Skin epidermis (tissue), 12 donors: ENCODE data around the gene ELSPBP1.
"Not testable (repeated sequence)": the region's sequence is repeated elsewhere in the genome, so short reads cannot be mapped to it uniquely, and the experiment has no call there.

Experiments
- H3K27ac ChIP-seq, 21 experiments: fragments of 200-600 bp; sonication (generic) in 11 of 21; one replicate each; pipeline ENCODE4 v1.5.0; 2020; ENCODE audit warnings: mild to moderate bottlenecking in 3 of 21, inconsistent platforms in 2 of 21, moderate library complexity in 2 of 21
- H3K4me3 ChIP-seq, 7 experiments: fragments of 200-600 bp; sonication (generic) in 2 of 7; one replicate each; pipeline ENCODE4 v1.5.0; 2020; ENCODE audit warnings: inconsistent platforms in 2 of 7, mild to moderate bottlenecking in 2 of 7, moderate library complexity in 1 of 7

The ELSPBP1 gene

DNA sequence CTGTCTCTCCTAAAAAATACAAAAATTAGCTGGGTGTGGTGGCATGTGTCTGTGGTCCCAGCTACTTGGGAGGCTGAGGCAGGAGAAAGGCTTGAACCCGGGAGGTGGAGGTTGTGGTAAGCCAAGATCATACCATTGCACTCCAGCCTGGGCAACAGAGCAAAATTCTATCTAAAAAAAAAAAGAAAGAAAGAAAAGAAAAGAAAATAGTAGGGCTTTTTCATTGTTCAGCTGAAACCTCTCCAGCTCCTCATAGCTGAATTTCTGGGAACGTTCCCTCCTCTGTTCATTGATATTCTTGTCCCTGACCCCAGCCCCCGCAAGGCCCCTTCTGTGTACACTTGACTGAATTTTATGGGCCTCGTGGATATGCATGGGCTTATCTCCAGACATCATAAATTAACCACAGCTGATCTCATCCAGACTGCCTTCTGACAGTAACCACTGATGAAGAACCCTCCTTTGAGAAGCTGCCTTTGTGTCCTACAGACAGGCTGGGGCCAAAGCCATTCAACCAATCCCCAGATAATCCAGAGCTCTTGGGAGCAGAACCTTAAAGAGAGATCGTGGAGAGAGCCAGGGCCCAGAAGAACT is at the start of gene ELSPBP1:
TSS of gene ELSPBP1 (plus strand) at position 424 of the 594 bp plus-strand sequence. CDS start 14,036 bp downstream, outside the sequence.
- no peak within 1 kb of the TSS for H3K27ac ChIP-seq
- no peak within 1 kb of the TSS for H3K4me3 ChIP-seq

DNA sequence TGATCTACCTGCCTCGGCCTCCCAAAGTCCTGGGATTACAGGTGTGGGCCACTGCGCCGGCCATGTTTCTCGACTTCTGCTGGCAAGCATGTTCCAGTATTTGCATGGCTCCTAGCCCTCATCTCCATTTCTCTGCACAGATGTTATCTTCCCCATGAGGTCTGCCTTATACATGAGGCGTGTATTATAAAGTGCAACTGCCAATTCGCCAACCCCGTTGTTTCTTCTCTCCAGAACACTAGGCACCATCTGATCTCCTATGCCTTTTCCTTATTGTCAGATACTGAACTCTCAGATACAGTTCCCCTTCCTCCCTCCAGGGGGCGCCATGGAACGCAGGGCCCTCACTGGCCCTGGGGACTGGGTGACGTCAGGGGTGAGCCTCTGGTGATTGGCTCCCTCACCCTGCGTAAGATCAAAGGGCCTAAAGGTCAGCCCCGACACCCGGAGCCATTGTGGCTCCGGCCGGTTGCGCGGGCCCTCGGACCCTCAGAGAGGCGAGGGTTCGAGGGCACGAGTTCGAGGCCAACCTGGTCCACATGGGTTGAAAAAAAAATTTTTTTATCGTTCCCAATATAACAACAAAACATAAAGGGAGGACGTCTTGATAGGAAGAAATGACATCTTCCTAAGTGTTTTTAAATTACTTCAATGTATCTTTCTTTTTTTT is 44.4 kb upstream of the ELSPBP1 start:
- not testable (repeated sequence) for H3K27ac ChIP-seq, H3K4me3 ChIP-seq

DNA sequence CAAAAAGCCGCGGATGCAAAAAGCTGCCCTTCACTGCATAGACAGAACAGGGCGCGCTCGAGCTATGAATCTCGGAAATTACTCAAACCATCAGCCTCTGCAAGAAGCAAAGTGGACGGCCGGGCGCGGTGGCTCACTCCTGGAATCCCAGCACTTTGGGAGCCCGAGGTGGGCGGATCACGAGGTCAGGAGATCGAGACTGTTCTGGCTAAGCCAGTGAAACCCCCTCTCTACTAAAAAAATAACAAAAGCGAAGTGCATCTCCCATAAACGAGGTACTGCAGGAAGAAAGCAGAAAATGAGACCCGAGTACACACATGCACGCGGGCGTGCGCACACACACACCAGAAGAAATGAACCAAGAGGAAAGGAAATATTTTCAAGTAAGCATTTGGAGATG is 42.3 kb upstream of the ELSPBP1 start:
- H3K27ac ChIP-seq, H3K4me3 ChIP-seq: not testable (repeated sequence)

DNA sequence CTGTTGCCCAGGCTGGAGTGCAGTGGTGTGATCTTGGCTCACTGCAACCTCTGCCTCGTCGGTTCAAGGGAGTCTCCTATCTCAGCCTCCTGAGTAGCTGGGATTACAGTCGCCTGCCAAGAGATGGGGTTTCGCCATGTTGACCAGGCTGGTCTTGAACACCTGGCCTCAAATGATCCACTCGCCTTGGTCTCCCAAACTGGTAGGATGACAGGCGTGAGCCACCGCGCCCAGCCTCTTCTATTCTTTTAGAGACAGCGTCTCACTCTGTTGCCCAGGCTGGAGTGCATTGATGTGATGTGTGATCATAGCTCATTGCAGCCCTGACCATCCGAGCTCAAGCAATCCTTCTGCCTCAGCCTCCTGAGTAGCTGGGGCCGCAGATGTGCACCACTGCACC is 38.5 kb upstream of the ELSPBP1 start:
- H3K27ac ChIP-seq, H3K4me3 ChIP-seq: not testable (repeated sequence)

GRCh38 chr19:47973529-47973928 is 20.9 kb upstream of the ELSPBP1 start:
- H3K27ac ChIP-seq, result no peak overlapping the region

GRCh38 chr19:47991191-47991808 is 3.1 kb upstream of the ELSPBP1 start:
- no peak overlapping the region for H3K4me3 ChIP-seq
- H3K27ac ChIP-seq, result no peak overlapping the region

More at GRCh38 chr19:47973529-47973928, 20.9 kb upstream of the ELSPBP1 start:
- no peak overlapping the region for H3K4me3 ChIP-seq

DNA sequence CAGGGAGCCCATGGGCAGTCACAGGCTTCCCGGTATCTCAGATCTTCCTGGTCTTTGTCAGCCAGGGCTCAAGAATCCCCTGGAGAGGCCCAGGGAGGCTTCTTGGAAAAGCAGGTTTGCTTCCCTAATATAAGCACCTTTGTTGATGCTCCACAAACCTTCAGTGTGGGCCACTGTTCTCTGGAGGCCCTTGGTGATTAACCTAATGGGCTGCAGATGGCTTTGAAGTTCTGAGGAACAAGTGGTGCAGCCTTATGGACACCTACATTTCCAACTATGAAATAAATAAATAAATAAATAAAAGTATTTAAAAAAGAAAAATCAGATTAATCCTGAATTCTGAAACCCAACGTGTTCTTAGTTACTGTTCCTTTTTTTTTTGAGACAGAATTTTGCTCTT is 2.4 kb upstream of the ELSPBP1 start, which contains the start of gene BSPH1:
TSS of gene BSPH1 (minus strand) at position 101 of the 400 bp plus-strand sequence. CDS start at position 12, 89 bp downstream.
- H3K4me3 ChIP-seq, result no peak within 1 kb of the TSS
- no peak within 1 kb of the TSS for H3K27ac ChIP-seq

- Histone ChIP-seq H3K27ac (no peak overlapping the region), H3K4me3 (no peak overlapping the region)
These were observed 1.8 kb downstream of the ELSPBP1 start for GRCh38 chr19:47996230-47996727.

DNA sequence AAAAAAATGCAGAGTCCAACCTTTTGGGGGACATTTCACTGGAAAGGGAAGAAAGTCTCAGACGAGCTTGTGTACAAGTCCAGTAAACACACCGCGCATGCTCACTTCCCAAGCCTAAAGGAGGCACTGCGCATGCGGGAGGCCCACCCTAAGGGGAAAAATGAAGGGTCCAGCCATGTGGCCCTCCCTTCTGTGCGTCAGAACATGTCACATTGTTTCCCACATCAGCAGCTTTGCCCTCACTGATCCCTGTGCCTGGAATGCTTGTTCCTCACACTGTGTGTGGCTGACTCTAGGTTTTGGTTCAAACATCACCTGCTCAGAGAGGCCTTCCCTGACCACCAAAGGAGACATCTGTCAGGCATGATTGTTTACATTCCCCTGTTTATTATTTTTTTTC is 4.4 kb downstream of the ELSPBP1 start:
- Histone ChIP-seq H3K27ac (no peak overlapping the region), H3K4me3 (no peak overlapping the region)

- Histone ChIP-seq H3K4me3 (no peak overlapping the region), H3K27ac (no peak overlapping the region)
These were observed 6.4 kb downstream of the ELSPBP1 start for GRCh38 chr19:48000846-48001245.

DNA sequence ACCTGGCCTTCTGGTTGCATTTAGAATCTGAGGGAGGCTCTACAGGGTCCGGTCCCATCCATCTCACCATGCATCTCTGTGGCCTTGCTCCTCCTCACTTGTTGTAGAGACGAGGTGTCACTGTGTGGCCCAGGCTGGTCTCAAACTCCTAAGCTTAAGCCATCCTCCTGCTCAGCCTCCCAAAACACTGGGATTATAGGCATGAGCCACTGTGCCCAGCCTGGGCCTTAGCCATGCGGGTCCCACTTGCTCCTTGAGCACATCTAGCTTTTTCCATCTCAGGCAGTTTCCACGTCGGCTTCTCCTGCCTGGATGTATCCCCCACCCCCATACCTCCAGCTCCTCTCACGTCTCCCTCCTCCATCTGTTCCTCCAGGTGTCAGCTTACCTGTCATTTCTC is 9.8 kb downstream of the ELSPBP1 start:
- Histone ChIP-seq H3K4me3 (no peak overlapping the region), H3K27ac (no peak overlapping the region)

GRCh38 chr19:48006762-48007161 is 12.3 kb downstream of the ELSPBP1 start:
- Histone ChIP-seq H3K4me3 (no peak overlapping the region), H3K27ac (no peak overlapping the region)

DNA sequence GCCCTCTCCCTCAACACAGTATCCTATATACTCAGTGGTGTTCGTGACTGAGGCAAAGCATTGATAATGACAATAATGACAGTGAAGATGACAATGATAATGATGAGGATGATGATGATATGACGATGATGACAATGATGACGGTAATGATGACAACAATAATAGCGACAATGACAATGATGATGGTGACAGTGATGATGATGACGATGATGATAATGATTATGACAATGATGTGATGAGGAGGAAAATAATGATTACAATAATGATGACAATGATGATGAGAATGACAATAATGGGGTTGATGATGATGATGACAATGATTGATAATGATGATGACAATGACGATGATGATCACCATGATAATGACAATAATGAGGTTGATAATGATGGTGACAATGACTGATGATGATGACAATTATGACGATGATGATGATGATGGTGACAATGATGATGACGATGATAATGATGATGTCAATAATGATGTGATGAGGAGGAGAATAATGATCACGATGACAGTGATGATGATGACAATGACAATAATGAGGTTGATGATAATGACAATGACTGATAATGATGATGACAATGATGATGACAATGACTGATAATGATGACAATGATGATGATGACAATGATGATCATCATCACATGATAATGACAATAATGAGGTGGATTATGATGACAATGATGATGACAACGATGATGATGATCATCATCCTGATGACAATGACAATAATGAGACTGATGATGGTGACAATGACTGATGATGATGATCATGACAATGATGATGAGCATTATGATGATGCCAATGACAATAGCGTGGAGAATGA is 16.7 kb downstream of the ELSPBP1 start:
- H3K4me3 ChIP-seq, result no peak overlapping the region
- H3K27ac ChIP-seq, result no peak overlapping the region

DNA sequence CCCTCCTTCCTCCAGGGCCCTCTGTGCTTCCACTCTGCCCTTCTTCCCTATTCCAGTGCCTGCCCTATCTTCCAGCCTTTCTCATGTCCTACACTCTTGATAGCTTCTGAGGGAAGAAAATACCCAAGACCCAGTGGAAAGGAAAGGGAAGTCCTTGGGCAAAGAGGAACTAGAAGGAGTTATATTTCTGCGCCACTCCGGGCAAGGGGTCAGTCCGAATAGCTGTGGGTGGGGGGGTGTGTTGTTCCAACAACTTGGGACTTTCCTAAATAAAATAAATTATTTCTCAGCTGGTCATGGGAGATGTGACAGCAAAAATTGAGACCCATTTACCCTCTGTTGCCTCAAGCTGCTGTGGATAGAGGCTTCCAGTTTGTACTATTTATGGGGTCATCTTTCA is 26.3 kb downstream of the ELSPBP1 start:
- no peak overlapping the region for H3K27ac ChIP-seq

GRCh38 chr19:48023011-48023410 is 28.6 kb downstream of the ELSPBP1 start:
- no peak overlapping the region for H3K27ac ChIP-seq

More for the DNA sequence above, 26.3 kb downstream of the ELSPBP1 start:
- no peak overlapping the region for H3K4me3 ChIP-seq

DNA sequence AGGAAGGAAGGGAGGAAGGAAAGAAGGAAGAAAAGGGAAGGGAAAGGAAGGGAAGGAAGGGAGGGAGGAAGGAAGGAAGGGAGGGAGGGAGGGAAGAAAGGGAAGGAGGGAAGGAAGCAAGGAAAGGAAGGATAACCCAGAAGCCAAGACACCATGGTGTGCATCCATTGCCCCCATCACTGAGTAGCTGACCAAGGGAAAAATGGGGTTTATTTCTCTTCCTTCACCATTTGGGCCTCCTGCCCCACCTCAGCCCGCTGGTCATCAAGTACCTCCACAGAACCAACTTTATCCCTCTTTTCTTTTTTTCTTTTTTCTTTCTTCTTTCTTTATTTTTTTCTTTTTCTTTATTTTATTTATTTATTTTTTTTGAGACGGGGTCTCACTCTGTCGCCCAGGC is 29.1 kb downstream of the ELSPBP1 start:
- Histone ChIP-seq H3K4me3 (no peak overlapping the region), H3K27ac (no peak overlapping the region)

More at GRCh38 chr19:48023011-48023410, 28.6 kb downstream of the ELSPBP1 start:
- no peak overlapping the region for H3K4me3 ChIP-seq

DNA sequence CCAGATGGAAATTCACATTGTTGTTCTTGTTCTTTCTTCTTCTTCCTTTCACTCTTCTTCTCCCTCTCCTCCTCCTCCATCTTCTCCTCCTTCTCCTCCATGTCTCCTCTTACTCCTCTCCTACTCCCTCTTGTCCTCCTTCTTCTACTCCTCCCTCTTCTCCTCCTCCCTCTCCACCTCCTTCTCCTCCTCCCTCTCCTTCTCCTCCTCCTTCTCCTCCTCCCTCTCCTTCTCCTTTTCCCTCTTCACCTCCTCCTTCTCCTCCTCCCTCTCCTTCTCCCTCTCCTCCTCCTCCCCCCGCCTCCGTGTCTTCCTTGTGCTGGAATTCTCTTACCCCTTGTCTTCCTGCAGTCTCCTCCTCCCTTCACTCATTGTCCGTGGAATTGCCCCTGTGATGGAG is 31.0 kb downstream of the ELSPBP1 start:
- Histone ChIP-seq H3K27ac (no peak overlapping the region), H3K4me3 (no peak overlapping the region)

GRCh38 chr19:48029431-48029830 is 35.0 kb downstream of the ELSPBP1 start:
- Histone ChIP-seq H3K27ac (no peak overlapping the region), H3K4me3 (no peak overlapping the region)

DNA sequence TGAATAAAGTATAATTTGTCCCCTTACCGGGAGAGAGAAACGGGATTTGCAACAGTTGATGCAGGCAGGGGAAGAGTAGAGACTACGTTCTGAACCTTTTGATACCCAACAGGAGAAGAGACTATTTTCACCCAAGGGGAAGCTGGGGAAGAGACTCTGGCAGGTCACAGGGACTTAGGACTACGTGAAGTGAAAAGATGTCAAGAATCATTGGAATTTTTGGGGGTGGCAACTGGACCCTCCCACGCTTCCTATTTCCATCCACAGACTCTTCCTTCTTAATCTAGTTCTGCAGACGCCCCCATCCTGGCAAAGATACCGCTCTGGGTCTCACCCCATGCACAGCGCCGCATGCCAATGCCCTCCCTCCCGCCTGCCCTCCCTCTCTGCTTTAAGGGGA is 35.6 kb downstream of the ELSPBP1 start:
- Histone ChIP-seq H3K4me3 (no peak overlapping the region), H3K27ac (no peak overlapping the region)

DNA sequence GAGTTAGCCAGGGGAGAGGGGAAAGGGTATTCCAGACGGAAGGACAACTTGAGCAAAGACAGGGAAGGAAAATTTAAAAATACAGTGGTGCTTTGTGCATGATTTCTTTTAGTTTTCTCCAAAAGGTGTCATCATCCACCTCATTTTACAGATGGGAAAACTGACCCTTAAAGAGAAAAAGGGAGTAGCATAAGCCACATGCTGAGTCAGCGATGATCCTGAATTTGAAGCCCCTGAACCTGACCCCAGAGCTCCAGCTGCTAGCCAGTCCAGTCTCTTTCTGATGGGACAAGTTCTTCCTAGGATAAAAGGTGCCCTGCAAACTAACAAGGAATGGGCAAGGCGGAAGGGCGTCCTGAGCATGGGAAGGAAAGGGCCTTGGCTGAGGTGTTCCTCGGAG is 39.2 kb downstream of the ELSPBP1 start:
- H3K27ac ChIP-seq, result no peak overlapping the region
- no peak overlapping the region for H3K4me3 ChIP-seq
